C4-2B (cell line): ENCODE results near the gene DICER1.

Source experiments
- ZFX ChIP-seq: fragments of 450-650 bp; IDR thresholded peaks from 2 replicates; pipeline ENCODE4 v1.6.1; 2017
- TF ChIP-seq, protein P1 (sequence below): fragments of 450-650 bp; conservative IDR thresholded peaks from 2 replicates; pipeline ENCODE4 v1.5.1; 2017; ENCODE audit warnings: mild to moderate bottlenecking

DNA sequence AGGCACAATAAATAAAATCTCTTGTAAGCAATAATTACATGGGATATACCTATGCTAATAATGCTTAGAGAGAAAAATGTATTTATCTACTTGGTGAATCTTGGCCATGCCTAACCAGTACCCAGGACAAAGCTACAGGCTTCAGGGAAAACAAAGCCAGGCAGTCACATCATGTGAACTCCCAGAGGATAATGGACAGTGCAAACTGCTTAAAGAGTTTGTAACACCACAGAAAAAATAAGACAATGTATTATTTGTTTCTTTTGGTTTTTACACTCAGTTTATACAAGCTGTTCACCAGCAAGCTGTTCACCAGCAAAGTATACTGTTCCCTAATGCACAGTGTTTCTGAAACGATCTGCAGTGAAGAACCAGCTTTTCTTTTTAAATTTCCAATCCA is 38.0 kb downstream of the DICER1 start:
- TF ChIP-seq, protein P1, sequence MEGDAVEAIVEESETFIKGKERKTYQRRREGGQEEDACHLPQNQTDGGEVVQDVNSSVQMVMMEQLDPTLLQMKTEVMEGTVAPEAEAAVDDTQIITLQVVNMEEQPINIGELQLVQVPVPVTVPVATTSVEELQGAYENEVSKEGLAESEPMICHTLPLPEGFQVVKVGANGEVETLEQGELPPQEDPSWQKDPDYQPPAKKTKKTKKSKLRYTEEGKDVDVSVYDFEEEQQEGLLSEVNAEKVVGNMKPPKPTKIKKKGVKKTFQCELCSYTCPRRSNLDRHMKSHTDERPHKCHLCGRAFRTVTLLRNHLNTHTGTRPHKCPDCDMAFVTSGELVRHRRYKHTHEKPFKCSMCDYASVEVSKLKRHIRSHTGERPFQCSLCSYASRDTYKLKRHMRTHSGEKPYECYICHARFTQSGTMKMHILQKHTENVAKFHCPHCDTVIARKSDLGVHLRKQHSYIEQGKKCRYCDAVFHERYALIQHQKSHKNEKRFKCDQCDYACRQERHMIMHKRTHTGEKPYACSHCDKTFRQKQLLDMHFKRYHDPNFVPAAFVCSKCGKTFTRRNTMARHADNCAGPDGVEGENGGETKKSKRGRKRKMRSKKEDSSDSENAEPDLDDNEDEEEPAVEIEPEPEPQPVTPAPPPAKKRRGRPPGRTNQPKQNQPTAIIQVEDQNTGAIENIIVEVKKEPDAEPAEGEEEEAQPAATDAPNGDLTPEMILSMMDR: no peak
- no peak for TF ChIP-seq ZFX
